Tibial artery (tissue), 4 donors: ENCODE measurements around the gene MAN1B1.

Source experiments
- DNase-seq, 2 donors: peaks; one replicate each; pipeline ENCODE4 v3.0.0-alpha.2; 2019
- H3K27ac ChIP-seq, 2 donors: fragments of 200-600 bp; sonication (generic) in 1 of 2; 1 replicate in 1 of 2; 2 replicates in 1 of 2; pipeline ENCODE4 v1.5.1; 2018 to 2019; ENCODE audit warnings: mild to moderate bottlenecking in 1 of 2
- H3K27me3 ChIP-seq, 2 donors: fragments of 200-600 bp; sonication (generic) in 1 of 2; one replicate each; pipeline versions ENCODE4 v1.5.1 to v1.6.0; 2016 to 2019
- H3K36me3 ChIP-seq, 3 donors: fragments of 200-600 bp; sonication (generic) in 2 of 3; one replicate each; pipeline ENCODE4 v1.5.1; 2016 to 2019; ENCODE audit warnings: mild to moderate bottlenecking in 2 of 3
- H3K4me1 ChIP-seq, 4 donors: fragments of 200-600 bp; sonication (generic) in 2 of 4; 1 replicate in 3 of 4; 2 replicates in 1 of 4; pipeline ENCODE4 v1.5.1; 2016 to 2019
- H3K4me3 ChIP-seq, 2 donors: fragments of 200-600 bp; sonication (generic) in 1 of 2; 1 replicate in 1 of 2; 2 replicates in 1 of 2; pipeline ENCODE4 v1.5.1; 2018 to 2019; ENCODE audit warnings: mild to moderate bottlenecking in 2 of 2
- H3K9me3 ChIP-seq, 3 donors: fragments of 200-600 bp; sonication (generic) in 1 of 3; one replicate each; pipeline ENCODE4 v1.5.1; 2016 to 2019
- CTCF ChIP-seq, 2 experiments: fragments of 200-600 bp in 1 of 2; fragments of 450-650 bp in 1 of 2; IDR thresholded peaks; one replicate each; pipeline ENCODE4 v1.5.1; 2017 to 2019; ENCODE audit warnings: antibody characterized with exemption in 2 of 2, mild to moderate bottlenecking in 1 of 2, moderate library complexity in 1 of 2
- intact Hi-C: fragments of 100-400 bp; cut with DNase I; formaldehyde crosslinking; loops from one replicate; pipeline ENCODE4 v1.15.0; 2023; ENCODE audit warnings: low total_unique reads

The MAN1B1 gene

GRCh38 chr9:137039611-137040366, 47.0 kb upstream of the MAN1B1 start:
- H3K27me3 ChIP-seq, result peaks cover 0 to 15% of the 10 kb centered on the region in 2 donors
- no peaks in the 10 kb centered on the region for H3K9me3 ChIP-seq
- intact Hi-C loops, result loop anchor here (5.0 kb wide), 1 partner anchor 38 kb away; the partner anchor contains the start of gene UAP1L1
- no peak for TF ChIP-seq CTCF (IDR thresholded peaks at IDR 0.05)
- no peak overlapping the region for H3K27ac ChIP-seq
- DNase-seq, result no peak
- no peak overlapping the region for H3K4me3 ChIP-seq
- H3K4me1 ChIP-seq, result peaks cover 0 to 26% (median 13%) of the 10 kb centered on the region in 4 donors
- H3K36me3 ChIP-seq, result peaks cover 5 to 41% (median 22%) of the 10 kb centered on the region in 3 donors

DNA sequence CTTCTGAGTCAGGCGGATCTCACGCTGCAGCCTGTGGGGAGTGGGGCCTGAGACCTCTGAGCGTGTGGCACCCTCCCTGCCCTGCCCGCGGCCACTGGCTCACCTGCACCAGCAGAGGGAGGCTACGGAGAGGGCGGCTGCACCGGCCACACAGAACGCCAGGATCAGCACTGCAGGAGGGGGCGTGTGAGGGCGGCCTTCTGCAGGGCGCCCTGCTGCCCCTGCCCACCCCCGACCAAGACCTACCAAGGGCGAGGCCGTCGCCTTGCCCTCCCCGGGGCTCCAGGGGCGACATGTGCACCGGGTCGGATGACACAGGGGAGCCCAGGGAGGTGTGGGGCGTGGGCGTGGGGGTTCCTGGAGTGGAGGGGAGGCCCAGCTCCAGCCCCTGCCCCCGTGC, 46.2 kb upstream of the MAN1B1 start:
- DNase-seq, result no peak
- no peak overlapping the region for H3K4me3 ChIP-seq
- H3K4me1 ChIP-seq, result peaks cover 0 to 26% (median 13%) of the 10 kb centered on the region in 4 donors
- intact Hi-C loops, result loop anchor here (5.0 kb wide), 1 partner anchor 37 kb away; the partner anchor contains the start of gene UAP1L1
- peaks cover 5 to 41% (median 22%) of the 10 kb centered on the region in 3 donors for H3K36me3 ChIP-seq
- peaks cover 0 to 10% of the 10 kb centered on the region in 2 donors for H3K27me3 ChIP-seq
- H3K27ac ChIP-seq, result no peak overlapping the region
- no peak for TF ChIP-seq CTCF (IDR thresholded peaks at IDR 0.05)
- H3K9me3 ChIP-seq, result no peaks in the 10 kb centered on the region

DNA sequence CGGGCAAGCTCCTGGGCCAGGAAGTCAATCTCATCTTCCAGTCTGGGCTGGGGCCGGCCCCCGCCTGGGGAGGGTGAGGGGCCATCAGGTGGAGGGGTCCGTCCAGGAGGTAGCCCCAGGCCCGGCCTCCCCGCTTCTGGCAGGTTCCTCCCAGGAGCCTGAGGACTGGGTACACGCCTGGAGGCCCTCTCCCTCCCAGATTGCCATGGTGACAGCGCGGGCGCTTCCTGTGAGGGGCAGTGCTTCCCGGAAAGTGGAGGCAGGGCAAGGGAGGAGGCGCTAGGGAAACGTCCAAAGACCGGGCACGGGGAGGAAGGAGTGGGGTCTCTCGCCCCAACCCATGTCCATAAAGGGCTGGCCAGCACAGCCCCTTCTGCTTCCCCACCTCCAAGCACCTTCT, 45.7 kb upstream of the MAN1B1 start:
- H3K4me1 ChIP-seq, result peaks cover 0 to 27% (median 16%) of the 10 kb centered on the region in 4 donors
- DNase-seq, result no peak
- H3K27ac ChIP-seq, result no peak overlapping the region
- H3K27me3 ChIP-seq, result peaks cover 0 to 4% of the 10 kb centered on the region in 2 donors
- no peaks in the 10 kb centered on the region for H3K9me3 ChIP-seq
- intact Hi-C loops, result loop anchor here (5.0 kb wide), 1 partner anchor 36 kb away; the partner anchor contains the start of gene UAP1L1
- H3K36me3 ChIP-seq, result peaks cover 5 to 41% (median 22%) of the 10 kb centered on the region in 3 donors
- TF ChIP-seq CTCF (IDR thresholded peaks at IDR 0.05), result no peak
- no peak overlapping the region for H3K4me3 ChIP-seq

GRCh38 chr9:137042751-137043727, 43.7 kb upstream of the MAN1B1 start:
- H3K36me3 ChIP-seq, result peaks cover 5 to 31% (median 22%) of the 10 kb centered on the region in 3 donors
- intact Hi-C loops, result loop anchor here (5.0 kb wide), 1 partner anchor 34 kb away; the partner anchor contains the start of gene UAP1L1
- TF ChIP-seq CTCF (IDR thresholded peaks at IDR 0.05), result no peak
- peaks cover 0 to 16% of the 10 kb centered on the region in 2 donors for H3K27me3 ChIP-seq
- H3K4me1 ChIP-seq, result peaks cover 0 to 33% (median 21%) of the 10 kb centered on the region in 4 donors
- H3K4me3 ChIP-seq, result peak overlapping the region in 1 of 2 donors; percentile 54
- H3K9me3 ChIP-seq, result no peaks in the 10 kb centered on the region
- no peak overlapping the region for H3K27ac ChIP-seq
- no peak for DNase-seq

DNA sequence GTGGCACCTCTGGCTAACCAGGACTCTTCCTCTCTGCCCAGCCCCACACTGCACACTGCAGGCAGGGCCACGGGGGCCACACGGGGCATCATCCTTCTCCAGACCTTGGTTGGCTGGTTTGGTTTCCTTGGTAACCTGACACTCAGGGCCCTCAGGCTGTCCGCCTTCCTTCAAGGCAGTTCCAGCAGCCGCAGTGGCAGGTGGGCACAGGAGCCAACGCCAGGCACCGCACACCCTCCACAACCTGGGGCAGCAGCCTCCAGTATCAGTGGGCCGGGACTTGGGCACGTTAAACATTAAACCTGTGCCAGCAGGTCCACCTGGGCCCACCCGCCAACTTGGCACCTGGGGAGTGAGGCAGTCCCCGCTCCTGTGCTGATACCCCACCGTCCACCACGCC, 42.7 kb upstream of the MAN1B1 start:
- H3K27ac ChIP-seq, result no peak overlapping the region
- H3K27me3 ChIP-seq, result peaks cover 0 to 26% of the 10 kb centered on the region in 2 donors
- peaks cover 0 to 43% (median 21%) of the 10 kb centered on the region in 4 donors for H3K4me1 ChIP-seq
- no peak for DNase-seq
- H3K4me3 ChIP-seq, result peak overlapping the region; percentile 54 to 57
- intact Hi-C loops, result loop anchor here (5.0 kb wide), 1 partner anchor 33 kb away; the partner anchor contains the start of gene UAP1L1
- no peak for TF ChIP-seq CTCF (IDR thresholded peaks at IDR 0.05)
- H3K9me3 ChIP-seq, result no peaks in the 10 kb centered on the region
- peaks cover 5 to 22% (median 21%) of the 10 kb centered on the region in 3 donors for H3K36me3 ChIP-seq
